ENCODE data around the gene SPEG.

GRCh38 chr2:219408631-219409030 is 26.0 kb upstream of the SPEG start:
- TF ChIP-seq CTCF (IDR thresholded peaks at IDR 0.05; ENCODE audit: extremely low read depth in 1 of 2, insufficient read depth in 1 of 2, low read depth in 1 of 2, low read length in 2 of 2): no peak
- TF ChIP-seq EZH2 (IDR thresholded peaks at IDR 0.05; ENCODE audit: borderline replicate concordance, low read depth, low read length, severe bottlenecking): no peak
- no peak for TF ChIP-seq GATA2 (IDR thresholded peaks at IDR 0.05; ENCODE audit: insufficient read depth, insufficient read length, low read depth, low read length)
- TF ChIP-seq POLR2AphosphoS5 (IDR thresholded peaks at IDR 0.05; ENCODE audit: insufficient read depth, low read depth, low read length): no peak
- no peak for TF ChIP-seq MAX (IDR thresholded peaks at IDR 0.05; ENCODE audit: insufficient read depth, insufficient read length)
- TF ChIP-seq POLR2A (IDR thresholded peaks at IDR 0.05; ENCODE audit: low read depth, low read length): no peak
- TF ChIP-seq MYC (IDR thresholded peaks at IDR 0.05; ENCODE audit: low read depth, low read length): no peak
- no peak for TF ChIP-seq JUN (IDR thresholded peaks at IDR 0.05; ENCODE audit: borderline replicate concordance, insufficient read depth, insufficient read length, low read depth)
- TF ChIP-seq FOS (IDR thresholded peaks at IDR 0.05; ENCODE audit: borderline replicate concordance, insufficient read depth, low read length): no peak
